Measurements from ENCODE around the gene MAGEA4. TPM values are rescaled to one million over a fixed set of nuclear protein-coding genes. Genes with fewer than 3 reads are reported as not detected.

MAGEA4 gene
- total and polyA plus RNA-seq, 2 donors (not counting 1 experiment from before 2014, with no cell fraction given): not detected

DNA sequence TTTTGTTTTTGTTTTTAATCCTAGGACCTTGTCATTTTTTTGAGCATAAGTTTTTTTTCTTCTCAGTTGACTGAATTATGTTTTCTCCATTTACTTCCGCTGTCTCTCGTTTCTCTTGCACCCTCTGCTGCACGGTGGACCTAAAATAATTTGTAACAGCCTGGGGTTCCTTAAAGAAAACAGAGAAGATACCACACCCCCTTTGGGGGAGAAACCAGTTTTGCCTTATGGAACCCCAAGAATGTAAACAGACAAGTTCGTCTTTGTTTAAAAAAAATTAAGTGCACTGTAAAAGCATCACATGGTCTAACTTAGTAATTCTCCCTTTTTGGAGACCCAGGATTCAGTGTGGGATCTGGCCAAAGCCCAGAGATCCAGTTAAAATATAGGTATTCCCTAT is 32.8 kb upstream of the MAGEA4 start:
- no peaks in the 10 kb centered on the region for H3K79me2 ChIP-seq (ENCODE audit: control insufficient read depth, insufficient read depth, low read length)
- no CpG with 5 or more reads among the region's 4 CpGs for WGBS (ENCODE audit: insufficient coverage)
- no peak overlapping the region for H3K27ac ChIP-seq (ENCODE audit: low read length in 2 of 2)
- Mint-ChIP-seq H3K27me3 (peaks cover 3% of the 10 kb centered on the region), H3K4me1 (no peaks in the 10 kb centered on the region), H3K27ac (no peak overlapping the region), H3K9me3 (ENCODE audit: insufficient read depth) (no peaks in the 10 kb centered on the region), H3K4me3 (no peak overlapping the region)
- no peak overlapping the region for H3K9ac ChIP-seq (ENCODE audit: low read length)
- no peaks in the 10 kb centered on the region for H3K4me1 ChIP-seq (ENCODE audit: control insufficient read depth in 2 of 2, insufficient read depth in 2 of 2, low read length in 2 of 2)
- TF ChIP-seq CTCF (IDR thresholded peaks at IDR 0.05): no peak
- TF ChIP-seq EZH2 (IDR thresholded peaks at IDR 0.05; ENCODE audit: borderline replicate concordance, insufficient read depth, low read depth, low read length, poor library complexity, severe bottlenecking): no peak
- H2AFZ ChIP-seq (ENCODE audit: insufficient read depth, low read depth, low read length, poor library complexity, severe bottlenecking): no peak overlapping the region
- H3K27me3 ChIP-seq (replicated peaks in 1 of 4; ENCODE audit: control extremely low read depth in 1 of 4, control insufficient read depth in 3 of 4, insufficient read depth in 4 of 4, low read length in 3 of 4): no peaks in the 10 kb centered on the region
- no peak overlapping the region for H3K4me2 ChIP-seq (replicated peaks; ENCODE audit: low read depth, low read length, poor library complexity, severe bottlenecking)
- intact Hi-C loops (cut with micrococcal nuclease): no loop called here
- H4K20me1 ChIP-seq (ENCODE audit: control insufficient read depth, insufficient read depth, low read length, poor library complexity, severe bottlenecking): no peaks in the 10 kb centered on the region
- ATAC-seq (ENCODE audit: low read depth) (no peak), DNase-seq (no peak)
- CTCF ChIA-PET: no interaction called here
- H3K36me3 ChIP-seq (replicated peaks in 1 of 2; ENCODE audit: control extremely low read depth in 1 of 2, control insufficient read depth in 1 of 2, extremely low read depth in 1 of 2, insufficient read depth in 2 of 2, low read length in 1 of 2): no peaks in the 10 kb centered on the region
- H3K4me3 ChIP-seq (ENCODE audit: control extremely low read depth in 1 of 5, extremely low read depth in 1 of 5, insufficient read depth in 1 of 5, low read depth in 2 of 5, low read length in 4 of 5): no peak overlapping the region
- POLR2A ChIA-PET: no interaction called here
- no peaks in the 10 kb centered on the region for H3K9me3 ChIP-seq (ENCODE audit: control extremely low read depth in 1 of 3, control insufficient read depth in 2 of 3, insufficient read depth in 1 of 3, low read length in 2 of 3)

GRCh38 chrX:151880895-151881294 is 31.8 kb upstream of the MAGEA4 start:
- Histone ChIP-seq H3K4me2 (replicated peaks; ENCODE audit: low read depth, low read length, poor library complexity, severe bottlenecking) (no peak overlapping the region), H3K4me3 (ENCODE audit: control extremely low read depth in 1 of 5, extremely low read depth in 1 of 5, insufficient read depth in 1 of 5, low read depth in 2 of 5, low read length in 4 of 5) (no peak overlapping the region), H2AFZ (ENCODE audit: insufficient read depth, low read depth, low read length, poor library complexity, severe bottlenecking) (no peak overlapping the region), H3K4me1 (ENCODE audit: control insufficient read depth in 2 of 2, insufficient read depth in 2 of 2, low read length in 2 of 2) (no peaks in the 10 kb centered on the region), H3K27ac (ENCODE audit: low read length in 2 of 2) (no peak overlapping the region), H4K20me1 (ENCODE audit: control insufficient read depth, insufficient read depth, low read length, poor library complexity, severe bottlenecking) (no peaks in the 10 kb centered on the region), H3K79me2 (ENCODE audit: control insufficient read depth, insufficient read depth, low read length) (no peaks in the 10 kb centered on the region), H3K36me3 (replicated peaks in 1 of 2; ENCODE audit: control extremely low read depth in 1 of 2, control insufficient read depth in 1 of 2, extremely low read depth in 1 of 2, insufficient read depth in 2 of 2, low read length in 1 of 2) (no peaks in the 10 kb centered on the region), H3K27me3 (replicated peaks in 1 of 4; ENCODE audit: control extremely low read depth in 1 of 4, control insufficient read depth in 3 of 4, insufficient read depth in 4 of 4, low read length in 3 of 4) (no peaks in the 10 kb centered on the region), H3K9me3 (ENCODE audit: control extremely low read depth in 1 of 3, control insufficient read depth in 2 of 3, insufficient read depth in 1 of 3, low read length in 2 of 3) (no peaks in the 10 kb centered on the region), H3K9ac (ENCODE audit: low read length) (no peak overlapping the region)
- no peak for ATAC-seq (ENCODE audit: low read depth)
- CTCF ChIA-PET: no interaction called here
- Mint-ChIP-seq H3K4me3 (no peak overlapping the region), H3K27me3 (peaks cover 2% of the 10 kb centered on the region), H3K4me1 (no peaks in the 10 kb centered on the region), H3K27ac (no peak overlapping the region), H3K9me3 (ENCODE audit: insufficient read depth) (no peaks in the 10 kb centered on the region)
- DNase-seq: no peak
- POLR2A ChIA-PET: no interaction called here
- intact Hi-C loops (cut with micrococcal nuclease): no loop called here
- TF ChIP-seq CTCF (IDR thresholded peaks at IDR 0.05) (no peak), EZH2 (IDR thresholded peaks at IDR 0.05; ENCODE audit: borderline replicate concordance, insufficient read depth, low read depth, low read length, poor library complexity, severe bottlenecking) (no peak)
- no CpG with 5 or more reads among the region's 2 CpGs for WGBS (ENCODE audit: insufficient coverage)
